Gastroesophageal sphincter (tissue), 4 donors: ENCODE measurements around the gene TEX26. TPM values are rescaled to one million over a fixed set of nuclear protein-coding genes. Genes with fewer than 3 reads are reported as not detected.

Experiments
- ATAC-seq: fragments of 150-250 bp; one replicate; pipeline ENCODE4 v1.9.1; 2016; ENCODE audit warnings: mild to moderate bottlenecking, moderate library complexity
- H3K27ac ChIP-seq, 4 donors: fragments of 200-600 bp; sonication (generic) in 3 of 4; 1 replicate in 3 of 4; 2 replicates in 1 of 4; pipeline ENCODE4 v1.5.1; 2016 to 2019
- H3K27me3 ChIP-seq: fragments of 200-600 bp; sonication (generic); one replicate; pipeline ENCODE4 v1.5.1; 2019
- H3K36me3 ChIP-seq, 2 donors: fragments of 200-600 bp; sonication (generic); one replicate each; pipeline ENCODE4 v1.5.1; 2019; ENCODE audit warnings: control low read depth in 1 of 2
- H3K4me1 ChIP-seq, 3 donors: fragments of 200-600 bp; sonication (generic); 1 replicate in 2 of 3; 2 replicates in 1 of 3; pipeline ENCODE4 v1.5.1; 2016 to 2019; ENCODE audit warnings: control low read depth in 2 of 3
- H3K4me3 ChIP-seq, 2 donors: fragments of 200-600 bp; sonication (generic); one replicate each; pipeline ENCODE4 v1.5.1; 2019; ENCODE audit warnings: mild to moderate bottlenecking in 1 of 2, moderate library complexity in 1 of 2
- H3K9me3 ChIP-seq, 3 donors: fragments of 200-600 bp; sonication (generic); one replicate each; pipeline ENCODE4 v1.5.1; 2017 to 2019; ENCODE audit warnings: control low read depth in 2 of 3
- EP300 ChIP-seq: sonication (generic); formaldehyde crosslinking; IDR thresholded peaks from one replicate; pipeline ENCODE4 v1.6.1; 2017; ENCODE audit warnings: antibody characterized with exemption, mild to moderate bottlenecking
- POLR2A ChIP-seq, 2 donors: fragments of 450-650 bp; IDR thresholded peaks; one replicate each; pipeline ENCODE4 v1.6.1; 2017; ENCODE audit warnings: antibody characterized with exemption in 2 of 2, mild to moderate bottlenecking in 2 of 2, moderate library complexity in 1 of 2
- POLR2AphosphoS5 ChIP-seq: sonication (generic); formaldehyde crosslinking; IDR thresholded peaks from one replicate; pipeline ENCODE4 v1.6.1; 2017; ENCODE audit warnings: antibody characterized with exemption
- WGBS, 2 donors: methylation state at CpG; one replicate each; pipeline ENCODE4 v1.1.5; 2018; ENCODE audit warnings: low coverage in 1 of 2; 5-methylcytosine and 5-hydroxymethylcytosine counted together
- total RNA-seq, 4 donors: library from RNA; depleted of rRNA; stranded (reverse); fragments of >200 nt; gene quantifications; one replicate each; pipeline ENCODE4 v1.1.0, GENCODE V29; 2016
- TF ChIP-seq, protein P1 (sequence below), 4 experiments: fragments of 200-600 bp in 2 of 4; fragments of 450-650 bp in 2 of 4; sonication (generic) in 1 of 4; IDR thresholded peaks; one replicate each; pipeline ENCODE4 v1.5.1; 2017 to 2019; ENCODE audit warnings: antibody characterized with exemption in 4 of 4, mild to moderate bottlenecking in 2 of 4, moderate library complexity in 2 of 4

Gene TEX26
- total RNA-seq, 4 donors from 2014 or later = 0.27 to 1.7 TPM; not detected in 2

DNA sequence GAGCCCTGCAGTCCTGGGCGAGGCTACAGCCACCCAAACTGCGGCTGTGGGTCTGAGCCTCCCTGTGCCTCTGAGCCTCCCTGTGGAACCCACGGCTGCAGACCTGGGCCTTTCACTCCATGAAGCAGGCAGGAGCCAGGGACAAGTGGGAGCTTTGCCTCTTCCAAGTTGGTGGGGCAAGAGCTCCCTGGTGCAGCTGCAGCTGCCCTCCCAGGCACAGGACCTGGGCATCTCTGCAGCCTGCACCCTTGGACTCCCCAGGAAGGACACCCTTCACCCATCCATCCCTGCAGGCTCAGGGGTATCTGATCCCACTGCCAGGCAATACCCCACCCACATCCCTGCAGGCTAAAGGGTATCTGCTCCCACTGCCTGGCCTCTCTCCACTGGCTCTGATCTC is 2.3 kb downstream of the TEX26 start:
- Histone ChIP-seq H3K27ac (no peak overlapping the region), H3K4me3 (no peak overlapping the region), H3K36me3 (no peaks in the 10 kb centered on the region), H3K4me1 (peaks cover 0 to 15% (median 0%) of the 10 kb centered on the region in 3 donors), H3K27me3 (peaks cover 21% of the 10 kb centered on the region), H3K9me3 (peaks cover 0 to 12% (median 0%) of the 10 kb centered on the region in 3 donors)
- no CpG with 5 or more reads among the region's 3 CpGs for whole genome bisulfite sequencing, 2 donors
- ATAC-seq = no peak
- TF ChIP-seq POLR2AphosphoS5 = no peak

DNA sequence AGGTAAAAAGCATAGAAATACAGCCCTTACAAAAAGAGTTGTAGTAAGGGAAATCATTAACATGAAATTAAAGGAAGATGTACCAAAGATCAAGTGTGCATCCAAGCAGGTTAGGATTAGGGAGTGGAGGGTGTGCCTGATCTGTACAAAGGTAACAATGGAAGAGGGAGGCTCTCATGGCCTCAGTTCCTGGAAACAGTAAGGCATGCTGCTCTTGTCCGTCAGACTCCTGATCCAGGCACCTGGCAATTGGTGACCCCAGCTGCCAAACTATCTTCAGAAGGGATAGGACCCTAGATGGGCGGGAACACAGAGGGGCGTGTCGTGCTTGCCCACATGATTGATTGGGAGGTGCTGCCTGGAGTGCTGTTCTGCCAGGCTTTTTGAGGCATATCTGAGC is 4.5 kb downstream of the TEX26 start:
- peaks cover 21% of the 10 kb centered on the region for H3K27me3 ChIP-seq
- H3K27ac ChIP-seq = no peak overlapping the region
- ATAC-seq = no peak
- peaks cover 0 to 15% (median 0%) of the 10 kb centered on the region in 3 donors for H3K4me1 ChIP-seq
- 88 to 89% methylated on average over 1 to 4 of the region's 4 CpGs for WGBS, 2 donors
- no peak overlapping the region for H3K4me3 ChIP-seq
- H3K36me3 ChIP-seq = no peaks in the 10 kb centered on the region
- peaks cover 0 to 12% (median 0%) of the 10 kb centered on the region in 3 donors for H3K9me3 ChIP-seq
- TF ChIP-seq POLR2A (IDR thresholded peaks at IDR 0.05) (no peak), EP300 (no peak), POLR2AphosphoS5 (no peak)
- TF ChIP-seq, protein P1, sequence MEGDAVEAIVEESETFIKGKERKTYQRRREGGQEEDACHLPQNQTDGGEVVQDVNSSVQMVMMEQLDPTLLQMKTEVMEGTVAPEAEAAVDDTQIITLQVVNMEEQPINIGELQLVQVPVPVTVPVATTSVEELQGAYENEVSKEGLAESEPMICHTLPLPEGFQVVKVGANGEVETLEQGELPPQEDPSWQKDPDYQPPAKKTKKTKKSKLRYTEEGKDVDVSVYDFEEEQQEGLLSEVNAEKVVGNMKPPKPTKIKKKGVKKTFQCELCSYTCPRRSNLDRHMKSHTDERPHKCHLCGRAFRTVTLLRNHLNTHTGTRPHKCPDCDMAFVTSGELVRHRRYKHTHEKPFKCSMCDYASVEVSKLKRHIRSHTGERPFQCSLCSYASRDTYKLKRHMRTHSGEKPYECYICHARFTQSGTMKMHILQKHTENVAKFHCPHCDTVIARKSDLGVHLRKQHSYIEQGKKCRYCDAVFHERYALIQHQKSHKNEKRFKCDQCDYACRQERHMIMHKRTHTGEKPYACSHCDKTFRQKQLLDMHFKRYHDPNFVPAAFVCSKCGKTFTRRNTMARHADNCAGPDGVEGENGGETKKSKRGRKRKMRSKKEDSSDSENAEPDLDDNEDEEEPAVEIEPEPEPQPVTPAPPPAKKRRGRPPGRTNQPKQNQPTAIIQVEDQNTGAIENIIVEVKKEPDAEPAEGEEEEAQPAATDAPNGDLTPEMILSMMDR (IDR thresholded peaks at IDR 0.05) = no peak

DNA sequence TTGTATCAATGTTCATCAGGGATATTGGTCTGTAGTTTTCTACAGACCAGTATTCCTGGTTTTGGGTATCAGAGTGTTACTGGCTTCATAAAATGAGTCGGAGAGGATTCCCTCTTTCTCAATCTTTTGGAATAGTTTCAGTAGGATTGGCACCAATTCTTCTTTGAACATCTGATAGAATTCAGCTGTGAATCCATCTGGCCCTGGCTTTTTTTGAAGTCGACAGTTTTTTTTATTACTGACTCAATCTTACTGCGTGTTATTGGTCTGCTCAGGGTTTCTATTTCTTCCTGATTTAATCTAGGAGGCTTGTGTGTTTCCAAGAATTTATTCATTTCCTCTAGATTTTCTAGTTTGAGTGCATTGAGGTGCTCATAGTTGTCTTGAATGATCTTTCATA is 11.4 kb downstream of the TEX26 start:
- 53 to 65% methylated on average over 3 of the region's 3 CpGs for WGBS, 2 donors
- H3K4me1 ChIP-seq = no peaks in the 10 kb centered on the region
- no peaks in the 10 kb centered on the region for H3K36me3 ChIP-seq
- TF ChIP-seq EP300 = no peak
- TF ChIP-seq, protein P1 (IDR thresholded peaks at IDR 0.05) = no peak
- TF ChIP-seq POLR2A (IDR thresholded peaks at IDR 0.05) = no peak
- TF ChIP-seq POLR2AphosphoS5 = no peak
- H3K9me3 ChIP-seq = peaks cover 0 to 15% (median 0%) of the 10 kb centered on the region in 3 donors
- H3K27ac ChIP-seq = no peak overlapping the region
- no peaks in the 10 kb centered on the region for H3K27me3 ChIP-seq
- no peak for ATAC-seq
- no peak overlapping the region for H3K4me3 ChIP-seq

DNA sequence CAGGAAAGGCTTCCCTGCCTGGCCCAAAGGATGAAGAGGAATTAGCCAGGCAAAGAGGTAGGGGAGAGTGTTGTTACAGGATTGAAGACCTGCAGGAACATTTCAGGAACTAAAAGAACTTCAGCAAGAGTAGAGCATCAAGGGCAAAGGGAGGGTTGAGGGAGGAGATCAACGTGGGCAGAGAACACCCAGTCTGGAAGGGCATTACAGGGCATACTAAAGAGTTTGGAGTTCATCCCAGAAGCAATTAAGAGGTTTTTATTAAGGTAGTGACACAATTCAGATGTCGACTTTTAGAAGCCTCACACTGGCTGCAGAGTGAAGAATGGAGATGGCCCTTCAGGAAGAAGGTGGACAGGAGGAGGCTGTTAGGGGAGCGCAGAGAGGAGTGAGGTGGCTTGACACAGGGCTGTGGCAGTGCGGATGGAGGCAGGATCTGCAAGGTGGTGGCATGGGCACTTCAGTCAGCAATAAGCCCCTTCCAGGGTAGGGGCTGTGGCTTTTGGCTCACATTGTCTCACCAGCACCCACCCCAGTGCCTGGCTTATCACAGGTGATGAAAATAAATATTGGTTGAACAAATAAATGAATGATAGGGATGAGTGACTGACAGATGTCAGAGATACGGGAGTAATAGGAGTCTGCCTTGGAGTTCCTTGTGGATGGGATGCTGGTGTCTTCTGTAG is 24.9 kb downstream of the TEX26 start:
- Histone ChIP-seq H3K36me3 (no peaks in the 10 kb centered on the region), H3K4me3 (no peak overlapping the region), H3K27me3 (no peaks in the 10 kb centered on the region), H3K4me1 (no peaks in the 10 kb centered on the region), H3K9me3 (peaks cover 0 to 18% (median 0%) of the 10 kb centered on the region in 3 donors), H3K27ac (no peak overlapping the region)
- no peak for TF ChIP-seq EP300
- no peak for TF ChIP-seq POLR2AphosphoS5
- TF ChIP-seq, protein P1 (IDR thresholded peaks at IDR 0.05) = no peak
- no peak for TF ChIP-seq POLR2A (IDR thresholded peaks at IDR 0.05)
- 52 to 75% methylated on average over 3 to 5 of the region's 5 CpGs for WGBS, 2 donors
- ATAC-seq = no peak

DNA sequence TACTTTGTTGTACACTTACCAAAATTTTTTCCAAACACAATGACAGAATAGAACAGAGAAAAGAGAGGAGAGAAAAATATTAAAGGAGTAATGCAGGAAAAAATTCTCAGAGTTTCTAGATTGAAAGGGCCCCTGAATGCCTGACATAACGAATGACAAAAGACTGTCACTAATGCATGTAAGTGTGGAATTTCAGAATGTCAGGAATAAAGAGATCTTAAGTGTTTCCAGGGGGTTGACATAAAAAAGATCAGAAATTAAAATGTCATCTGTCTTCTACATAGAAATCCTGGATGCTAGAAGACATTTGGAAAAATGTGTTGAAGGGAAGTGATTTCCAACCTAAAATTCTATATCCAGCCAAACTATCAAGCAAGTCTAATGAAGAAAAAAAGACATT is 27.2 kb downstream of the TEX26 start:
- 82 to 88% methylated on average over 1 of the region's 1 CpG for WGBS, 2 donors
- Histone ChIP-seq H3K4me1 (no peaks in the 10 kb centered on the region), H3K4me3 (no peak overlapping the region), H3K27me3 (no peaks in the 10 kb centered on the region), H3K9me3 (peaks cover 0 to 18% (median 0%) of the 10 kb centered on the region in 3 donors), H3K27ac (no peak overlapping the region), H3K36me3 (no peaks in the 10 kb centered on the region)
- TF ChIP-seq POLR2AphosphoS5 (no peak), EP300 (no peak), POLR2A (IDR thresholded peaks at IDR 0.05) (no peak)
- TF ChIP-seq, protein P1 (IDR thresholded peaks at IDR 0.05) = no peak
- no peak for ATAC-seq
